GM23248 (cell line): ENCODE measurements around the gene IDH3A.

ENCODE experiments used
- EZH2 ChIP-seq: fragments of 200-600 bp; sonication (generic); IDR thresholded peaks from 2 replicates; pipeline ENCODE4 v1.6.1; 2018; ENCODE audit warnings: antibody characterized with exemption, mild to moderate bottlenecking; ENCODE audit not compliant: insufficient read depth, poor library complexity, severe bottlenecking
- EZH2phosphoT487 ChIP-seq: fragments of 200-600 bp; sonication (generic); IDR thresholded peaks from 2 replicates; pipeline ENCODE4 v1.6.1; 2018; ENCODE audit warnings: antibody characterized with exemption, moderate library complexity, mild to moderate bottlenecking, low read depth; ENCODE audit not compliant: insufficient read depth

DNA sequence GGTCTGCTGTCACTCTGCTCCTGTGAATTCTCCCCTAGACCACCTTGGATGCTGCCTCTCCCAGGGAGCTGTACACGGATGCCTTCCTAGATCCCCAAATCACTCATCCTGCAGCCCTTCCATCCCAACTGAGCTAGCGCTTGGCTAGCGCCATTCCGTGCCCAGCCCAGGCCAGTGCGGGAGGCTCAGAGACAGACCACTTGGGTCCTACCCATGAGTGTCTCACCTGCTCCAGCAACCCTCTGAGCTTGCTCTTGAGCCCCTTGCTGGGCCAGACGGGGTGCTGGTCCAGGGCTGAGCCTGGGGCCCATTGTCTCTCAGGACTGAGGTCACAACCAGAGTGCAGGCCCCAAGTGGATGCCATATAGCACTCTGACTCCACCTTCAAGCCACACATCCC, 39.1 kb upstream of the IDH3A start:
- TF ChIP-seq EZH2 (no peak), EZH2phosphoT487 (no peak)
